A673 (cell line): ENCODE results near the gene INAFM1. TPM values are rescaled to one million over a fixed set of nuclear protein-coding genes. Genes with fewer than 3 reads are reported as not detected.

ENCODE experiments used
- BruUV-seq: library from RNA; stranded (reverse); fragments of 400-500 nt; replicated peaks from 2 replicates; lab custom pipeline; 2021; lab: Mats Ljungman, UMichigan
- CTCF ChIA-PET: fragments of 300-600 bp; sonication (Branson Sonifier 250); formaldehyde crosslinking; loops from one replicate; lab custom pipeline; 2022; ENCODE audit warnings: antibody characterized with exemption; lab: Charles Lee
- POLR2A ChIA-PET: fragments of 300-600 bp; sonication (Branson Sonifier 250); formaldehyde crosslinking; loops from one replicate; lab custom pipeline; 2022; ENCODE audit warnings: antibody characterized with exemption; ENCODE audit not compliant: low non-redundant PET; lab: Charles Lee
- DNase-seq: peaks from one replicate; pipeline ENCODE4 v3.0.0-alpha.2; 2015; ENCODE audit warnings: low spot score
- H3K27ac ChIP-seq: fragments of 200-600 bp; sonication (generic); 2 replicates; pipeline ENCODE4 v1.5.1; 2016; ENCODE audit warnings: mixed run types, low read depth, mild to moderate bottlenecking, mixed read lengths, antibody characterized with exemption, low read length; ENCODE audit not compliant: poor library complexity, severe bottlenecking
- H3K27me3 ChIP-seq: fragments of 200-600 bp; sonication (generic); replicated peaks from 2 replicates; pipeline ENCODE4 v1.6.1; 2017; ENCODE audit warnings: mixed run types, low read depth, mild to moderate bottlenecking, mixed read lengths, antibody characterized with exemption, low read length; ENCODE audit not compliant: insufficient read depth, poor library complexity
- H3K36me3 ChIP-seq: fragments of 200-600 bp; sonication (generic); 2 replicates; pipeline ENCODE4 v1.6.1; 2016; ENCODE audit warnings: mixed run types, mild to moderate bottlenecking, mixed read lengths, antibody characterized with exemption, low read length; ENCODE audit not compliant: insufficient read depth, poor library complexity, severe bottlenecking
- H3K4me1 ChIP-seq: fragments of 200-600 bp; sonication (generic); 2 replicates; pipeline ENCODE4 v1.6.1; 2017; ENCODE audit warnings: mixed run types, mild to moderate bottlenecking, mixed read lengths, antibody characterized with exemption, low read length; ENCODE audit not compliant: insufficient read depth, poor library complexity, severe bottlenecking
- H3K4me3 ChIP-seq: fragments of 200-600 bp; sonication (generic); 2 replicates; pipeline ENCODE4 v1.5.1; 2016; ENCODE audit warnings: low read depth, mixed run types, mild to moderate bottlenecking, mixed read lengths, low read length; ENCODE audit not compliant: poor library complexity, severe bottlenecking
- H3K9me3 ChIP-seq: fragments of 200-600 bp; sonication (generic); 2 replicates; pipeline ENCODE4 v1.6.1; 2016; ENCODE audit warnings: mixed run types, low read depth, mild to moderate bottlenecking, mixed read lengths, antibody characterized with exemption, low read length; ENCODE audit not compliant: poor library complexity, severe bottlenecking
- CTCF ChIP-seq: fragments of 300-800, 200-600 bp; sonication (generic); conservative IDR thresholded peaks from 2 replicates; pipeline ENCODE4 v1.5.1; 2017; ENCODE audit warnings: low read depth, mild to moderate bottlenecking, antibody characterized with exemption, low read length, moderate library complexity, mixed read lengths
- EZH2 ChIP-seq: fragments of 200-600 bp; sonication (generic); IDR thresholded peaks from 2 replicates; pipeline ENCODE4 v1.6.1; 2017; ENCODE audit warnings: borderline replicate concordance, low read depth, mild to moderate bottlenecking, mixed read lengths, antibody characterized with exemption, low read length; ENCODE audit not compliant: poor library complexity, severe bottlenecking
- intact Hi-C: fragments of 100-400 bp; cut with micrococcal nuclease; formaldehyde crosslinking; loops from one replicate; pipeline ENCODE4 v1.10.0; 2022; ENCODE audit not compliant: unreplicated experiment
- total RNA-seq: library from RNA; stranded (reverse); gene quantifications from 2 replicates; pipeline ENCODE4 v1.2.3, GENCODE V29; 2021

Gene INAFM1
- total RNA-seq, 1 experiment from 2014 or later = 13.8 TPM

DNA sequence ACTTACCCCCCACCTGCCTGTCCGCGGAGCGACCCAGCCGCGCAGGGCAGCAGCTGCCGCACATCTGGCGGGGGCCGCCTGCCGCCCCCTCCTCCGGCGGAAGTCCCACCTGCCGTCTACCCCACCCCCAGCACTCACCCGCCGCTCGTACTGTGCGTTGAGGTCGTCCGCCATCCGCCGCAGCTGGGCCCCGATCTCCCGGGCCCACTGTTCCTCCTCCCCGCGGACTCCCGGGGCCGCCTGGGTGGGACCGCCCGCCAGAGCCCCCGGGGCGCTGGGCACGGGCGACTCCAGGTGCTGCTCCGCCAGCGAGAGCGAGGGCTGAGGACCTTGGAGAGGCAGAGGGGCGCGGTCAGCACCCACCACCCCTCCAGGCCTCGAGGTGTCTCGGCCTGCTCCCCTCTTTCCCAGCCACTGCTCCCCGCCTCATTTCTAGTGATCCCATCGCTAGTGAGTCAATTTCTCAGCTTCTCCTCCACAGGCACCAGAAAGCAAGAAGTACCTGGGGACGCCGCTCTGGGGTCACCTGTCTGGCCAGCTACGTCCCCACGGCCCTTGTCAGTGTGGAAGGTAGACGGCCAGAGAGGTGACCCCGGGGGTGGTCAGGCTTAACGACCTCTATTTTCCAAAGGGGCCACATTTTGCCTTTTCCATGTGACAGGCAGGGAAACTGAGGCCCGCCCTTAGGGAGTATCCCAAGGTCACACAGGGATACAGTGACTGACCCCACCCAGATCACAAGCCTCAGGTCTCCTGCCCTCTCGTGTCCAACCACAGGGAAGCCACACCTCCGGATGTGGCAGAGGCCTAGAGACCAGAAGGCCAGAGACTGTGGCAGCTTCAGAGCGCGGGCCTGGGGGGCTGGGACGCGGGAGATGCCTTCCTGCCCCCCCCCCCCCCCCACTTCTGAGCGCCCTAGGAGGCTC lies 48.0 kb upstream of the INAFM1 start:
- Histone ChIP-seq H3K27me3 (no peaks in the 10 kb centered on the region), H3K4me1 (peaks cover 27% of the 10 kb centered on the region), H3K36me3 (no peaks in the 10 kb centered on the region), H3K27ac (peak overlapping the region; percentile 95), H3K9me3 (no peaks in the 10 kb centered on the region), H3K4me3 (peak overlapping the region; percentile 52)
- TSS peak; percentile 87 for BruUV-seq
- no peak for DNase-seq
- ChIA-PET POLR2A (interaction anchor here (0.5 to 0.9 kb wide), 2 partner anchors 11 to 192 kb away, joined by 3 read pairs; no protein-coding TSS in a partner anchor), CTCF (interaction anchor here (1.5 to 2.0 kb wide), 2 partner anchors 16 to 17 kb away, joined by 7 to 28 read pairs; no protein-coding TSS in a partner anchor)
- intact Hi-C loops = no loop called here
- TF ChIP-seq CTCF (no peak), EZH2 (no peak)

GRCh38 chr19:47227352-47228167 lies 47.1 kb upstream of the INAFM1 start:
- ChIA-PET POLR2A (interaction anchor here (0.5 kb wide), 1 partner anchor 193 kb away, joined by 3 read pairs; no protein-coding TSS in a partner anchor), CTCF (no interaction called here)
- Histone ChIP-seq H3K36me3 (no peaks in the 10 kb centered on the region), H3K27ac (peak overlapping the region; percentile 95), H3K4me3 (peak overlapping the region; percentile 38), H3K9me3 (no peaks in the 10 kb centered on the region), H3K27me3 (no peaks in the 10 kb centered on the region), H3K4me1 (peaks cover 27% of the 10 kb centered on the region)
- intact Hi-C loops = no loop called here
- BruUV-seq = no TSS peak
- DNase-seq = peak; percentile 75
- no peak for TF ChIP-seq EZH2
- TF ChIP-seq CTCF = no peak

GRCh38 chr19:47228168-47228936 lies 46.3 kb upstream of the INAFM1 start:
- TF ChIP-seq EZH2 (no peak), CTCF (no peak)
- ChIA-PET POLR2A (no interaction called here), CTCF (no interaction called here)
- Histone ChIP-seq H3K4me3 (peak overlapping the region; percentile 38), H3K27ac (no peak overlapping the region), H3K27me3 (no peaks in the 10 kb centered on the region), H3K9me3 (no peaks in the 10 kb centered on the region), H3K4me1 (peaks cover 27% of the 10 kb centered on the region), H3K36me3 (no peaks in the 10 kb centered on the region)
- DNase-seq = no peak
- intact Hi-C loops = no loop called here
- BruUV-seq = no TSS peak
